MM.1S (cell line): Measurements from ENCODE around the gene SMKR1.
"Not testable (repeated sequence)": the region's sequence is repeated elsewhere in the genome, so short reads cannot be mapped to it uniquely, and the experiment has no call there.

Source experiments
- DNase-seq: peaks from one replicate; pipeline ENCODE4 v3.0.0-alpha.2; 2015
- H2AFZ ChIP-seq: fragments of 300-600 bp; sonication (generic); 2 replicates; pipeline ENCODE4 v1.6.0; 2016; ENCODE audit warnings: antibody characterized with exemption, low read length
- H3F3A ChIP-seq: fragments of 300-600 bp; sonication (generic); 2 replicates; pipeline ENCODE4 v1.6.1; 2016; ENCODE audit warnings: mild to moderate bottlenecking, antibody characterized with exemption, low read length, moderate library complexity, mixed read lengths; ENCODE audit not compliant: insufficient read depth
- H3K27ac ChIP-seq: fragments of 300-600 bp; sonication (generic); 2 replicates; pipeline ENCODE4 v1.5.1; 2016; ENCODE audit warnings: mild to moderate bottlenecking, low read length
- H3K27me3 ChIP-seq: fragments of 300-600 bp; sonication (generic); replicated peaks from 2 replicates; pipeline ENCODE4 v1.6.0; 2016; ENCODE audit warnings: low read length; ENCODE audit not compliant: insufficient read depth
- H3K36me3 ChIP-seq: fragments of 300-600 bp; sonication (generic); replicated peaks from 2 replicates; pipeline ENCODE4 v1.6.1; 2016; ENCODE audit warnings: mild to moderate bottlenecking, low read length, mixed read lengths; ENCODE audit not compliant: insufficient read depth
- H3K4me1 ChIP-seq: fragments of 300-600 bp; sonication (generic); 2 replicates; pipeline ENCODE4 v1.6.1; 2016; ENCODE audit warnings: low read length, mixed read lengths
- H3K4me2 ChIP-seq: fragments of 300-600 bp; sonication (generic); 2 replicates; pipeline ENCODE4 v1.6.0; 2016; ENCODE audit warnings: low read depth, low read length
- H3K4me3 ChIP-seq: fragments of 300-600 bp; sonication (generic); 2 replicates; pipeline ENCODE4 v1.5.1; 2016; ENCODE audit warnings: low read length, mixed read lengths
- H3K79me2 ChIP-seq: fragments of 300-600 bp; sonication (generic); 2 replicates; pipeline ENCODE4 v1.6.1; 2016; ENCODE audit warnings: mixed run types, low read length, mixed read lengths
- H3K9ac ChIP-seq: fragments of 300-600 bp; sonication (generic); 2 replicates; pipeline ENCODE4 v1.6.1; 2016; ENCODE audit warnings: low read length, mixed read lengths
- H3K9me2 ChIP-seq: fragments of 300-600 bp; sonication (generic); replicated peaks from 2 replicates; pipeline ENCODE4 v1.6.1; 2016; ENCODE audit warnings: mild to moderate bottlenecking, low read length, mixed read lengths; ENCODE audit not compliant: insufficient read depth
- H3K9me3 ChIP-seq: fragments of 300-600 bp; sonication (generic); replicated peaks from 2 replicates; pipeline ENCODE4 v1.6.1; 2016; ENCODE audit warnings: mild to moderate bottlenecking, low read length, mixed read lengths; ENCODE audit not compliant: insufficient read depth
- H4K20me1 ChIP-seq: fragments of 300-600 bp; sonication (generic); 2 replicates; pipeline ENCODE4 v1.6.1; 2016; ENCODE audit warnings: mild to moderate bottlenecking, low read length, moderate library complexity, mixed read lengths; ENCODE audit not compliant: insufficient read depth
- EZH2 ChIP-seq: fragments of 300-600 bp; sonication (generic); optimal IDR thresholded peaks from 2 replicates; pipeline ENCODE3; 2017; ENCODE audit warnings: low read depth, mild to moderate bottlenecking, antibody characterized with exemption, low read length, mixed read lengths
- EZH2phosphoT487 ChIP-seq: fragments of 300-600 bp; sonication (generic); IDR thresholded peaks from 2 replicates; pipeline ENCODE4 v1.6.1; 2018; ENCODE audit warnings: antibody characterized with exemption, low read length
- TF ChIP-seq, protein P1 (sequence below): fragments of 300-600 bp; sonication (generic); IDR thresholded peaks from 2 replicates; pipeline ENCODE4 v1.5.1; 2016; ENCODE audit warnings: antibody characterized with exemption, low read length, mixed read lengths

Gene SMKR1

DNA sequence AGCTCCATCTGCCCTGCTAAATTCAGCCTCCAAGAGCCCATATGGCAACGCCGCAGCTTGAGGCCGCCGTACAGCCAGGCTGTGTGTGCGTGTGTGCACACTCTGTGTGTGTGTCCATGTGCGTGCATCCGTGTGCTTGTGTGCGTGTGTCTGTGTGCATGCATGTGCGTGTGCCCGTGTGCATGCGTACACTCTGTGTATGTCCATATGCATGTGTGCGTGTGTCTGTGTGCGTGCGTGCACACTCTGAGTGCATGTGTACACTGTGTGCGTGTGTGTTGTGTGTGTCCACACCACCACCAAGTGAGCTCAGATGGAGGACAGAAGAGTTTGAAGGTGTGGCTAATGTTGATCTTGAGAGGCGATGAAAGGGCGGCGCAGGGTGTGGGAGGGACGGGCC is 30.0 kb downstream of the SMKR1 start:
- TF ChIP-seq EZH2 (no peak), EZH2phosphoT487 (no peak)
- TF ChIP-seq, protein P1, sequence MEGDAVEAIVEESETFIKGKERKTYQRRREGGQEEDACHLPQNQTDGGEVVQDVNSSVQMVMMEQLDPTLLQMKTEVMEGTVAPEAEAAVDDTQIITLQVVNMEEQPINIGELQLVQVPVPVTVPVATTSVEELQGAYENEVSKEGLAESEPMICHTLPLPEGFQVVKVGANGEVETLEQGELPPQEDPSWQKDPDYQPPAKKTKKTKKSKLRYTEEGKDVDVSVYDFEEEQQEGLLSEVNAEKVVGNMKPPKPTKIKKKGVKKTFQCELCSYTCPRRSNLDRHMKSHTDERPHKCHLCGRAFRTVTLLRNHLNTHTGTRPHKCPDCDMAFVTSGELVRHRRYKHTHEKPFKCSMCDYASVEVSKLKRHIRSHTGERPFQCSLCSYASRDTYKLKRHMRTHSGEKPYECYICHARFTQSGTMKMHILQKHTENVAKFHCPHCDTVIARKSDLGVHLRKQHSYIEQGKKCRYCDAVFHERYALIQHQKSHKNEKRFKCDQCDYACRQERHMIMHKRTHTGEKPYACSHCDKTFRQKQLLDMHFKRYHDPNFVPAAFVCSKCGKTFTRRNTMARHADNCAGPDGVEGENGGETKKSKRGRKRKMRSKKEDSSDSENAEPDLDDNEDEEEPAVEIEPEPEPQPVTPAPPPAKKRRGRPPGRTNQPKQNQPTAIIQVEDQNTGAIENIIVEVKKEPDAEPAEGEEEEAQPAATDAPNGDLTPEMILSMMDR: no peak
- H3K79me2 ChIP-seq: no peaks in the 10 kb centered on the region

DNA sequence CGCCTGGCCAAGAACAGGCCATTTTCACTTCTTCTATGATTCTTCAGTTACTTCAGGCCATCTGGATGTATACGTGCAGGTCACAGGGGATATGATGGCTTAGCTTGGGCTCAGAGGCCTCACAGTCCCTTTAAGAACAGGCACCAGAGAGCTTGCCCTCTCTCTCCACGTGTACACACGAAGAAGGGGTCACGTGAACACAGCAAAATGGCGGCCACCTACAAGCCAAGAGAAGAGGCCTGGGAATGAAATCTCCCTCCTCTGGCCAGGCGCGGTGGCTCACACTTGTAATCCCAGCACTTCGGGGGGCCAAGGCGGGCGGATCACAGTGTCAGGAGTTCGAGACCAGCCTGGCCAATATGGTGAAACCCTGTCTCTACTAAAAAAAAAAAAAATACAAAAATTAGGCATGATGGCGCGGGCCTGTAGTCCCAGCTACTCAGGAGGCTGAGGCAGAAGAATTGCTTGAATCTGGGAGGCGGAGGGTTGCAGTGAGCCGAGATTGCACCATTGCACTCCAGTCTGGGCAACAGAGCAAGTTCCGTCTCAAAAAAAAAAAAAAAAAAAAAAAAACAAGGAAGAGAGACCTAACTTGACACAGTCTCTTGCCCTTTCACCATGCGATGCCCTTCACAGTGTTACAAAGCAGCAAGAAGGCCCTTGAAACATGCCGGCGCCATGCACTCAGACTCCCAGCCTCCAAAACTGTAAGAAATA is 32.4 kb downstream of the SMKR1 start:
- not testable (repeated sequence) for H3K4me3 ChIP-seq, H3F3A ChIP-seq, H3K36me3 ChIP-seq, H2AFZ ChIP-seq, H3K9me3 ChIP-seq, DNase-seq, H3K27me3 ChIP-seq, H3K4me2 ChIP-seq, H3K79me2 ChIP-seq, H3K27ac ChIP-seq, H3K9me2 ChIP-seq, H4K20me1 ChIP-seq, H3K9ac ChIP-seq, H3K4me1 ChIP-seq

More for the DNA sequence above, 30.0 kb downstream of the SMKR1 start:
- Histone ChIP-seq H3K27me3 (no peaks in the 10 kb centered on the region), H3K4me1 (no peaks in the 10 kb centered on the region), H3K36me3 (no peaks in the 10 kb centered on the region), H3K9ac (no peak overlapping the region), H3K9me2 (no peaks in the 10 kb centered on the region), H4K20me1 (no peaks in the 10 kb centered on the region), H3F3A (no peaks in the 10 kb centered on the region), H3K4me2 (no peak overlapping the region), H2AFZ (no peak overlapping the region), H3K9me3 (no peaks in the 10 kb centered on the region), H3K27ac (no peak overlapping the region), H3K4me3 (no peak overlapping the region)
- DNase-seq: no peak

DNA sequence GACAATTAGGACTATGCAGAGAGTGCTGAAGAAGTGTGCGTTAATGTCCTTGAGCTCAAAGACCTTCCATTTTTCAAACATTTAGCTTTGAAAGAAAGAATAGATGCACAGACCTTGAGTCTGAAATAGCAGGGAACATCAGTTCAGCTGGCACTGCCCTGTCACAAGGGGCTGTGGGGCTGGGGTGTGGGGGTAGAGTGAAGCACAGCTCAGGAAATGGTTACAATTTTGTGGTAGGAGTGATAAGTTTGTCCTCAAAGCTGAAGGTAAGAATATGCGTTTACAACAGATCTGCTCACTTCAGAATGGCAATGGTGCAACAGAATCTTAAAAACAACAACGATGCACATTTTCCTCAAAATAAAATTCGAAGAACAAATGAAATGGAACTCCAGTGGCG is 33.6 kb downstream of the SMKR1 start:
- Histone ChIP-seq H3K79me2 (no peaks in the 10 kb centered on the region), H3K9me3 (no peaks in the 10 kb centered on the region), H4K20me1 (no peaks in the 10 kb centered on the region), H3K27ac (no peak overlapping the region), H2AFZ (no peak overlapping the region), H3F3A (no peaks in the 10 kb centered on the region), H3K4me3 (no peak overlapping the region), H3K27me3 (no peaks in the 10 kb centered on the region), H3K4me1 (no peaks in the 10 kb centered on the region), H3K36me3 (no peaks in the 10 kb centered on the region), H3K9ac (no peak overlapping the region), H3K4me2 (no peak overlapping the region), H3K9me2 (no peaks in the 10 kb centered on the region)
- TF ChIP-seq EZH2: no peak
- TF ChIP-seq, protein P1: no peak
- no peak for TF ChIP-seq EZH2phosphoT487
- DNase-seq: no peak

GRCh38 chr7:129536323-129536722 is 34.0 kb downstream of the SMKR1 start:
- Histone ChIP-seq H4K20me1 (no peaks in the 10 kb centered on the region), H3K9me2 (no peaks in the 10 kb centered on the region), H3K79me2 (no peaks in the 10 kb centered on the region), H3K27me3 (no peaks in the 10 kb centered on the region), H3F3A (no peaks in the 10 kb centered on the region), H3K27ac (no peak overlapping the region), H3K4me1 (no peaks in the 10 kb centered on the region), H3K4me3 (no peak overlapping the region), H3K9me3 (no peaks in the 10 kb centered on the region), H3K36me3 (no peaks in the 10 kb centered on the region), H3K9ac (no peak overlapping the region), H2AFZ (no peak overlapping the region), H3K4me2 (no peak overlapping the region)
- DNase-seq: no peak
- TF ChIP-seq, protein P1: no peak
- TF ChIP-seq EZH2phosphoT487: no peak
- TF ChIP-seq EZH2: no peak
